Omental fat pad (tissue), 4 donors: ENCODE data around the gene SLC9A9. TPM values are rescaled to one million over a fixed set of nuclear protein-coding genes. Genes with fewer than 3 reads are reported as not detected.
A peak's percentile ranks its signal among the peaks of the same experiment; 100 is the strongest.

Experiments
- ATAC-seq: fragments of 150-250 bp; one replicate; pipeline ENCODE4 v1.9.1; 2016; ENCODE audit warnings: mild to moderate bottlenecking, moderate library complexity; ENCODE audit not compliant: low FRiP score
- DNase-seq: peaks from one replicate; pipeline ENCODE4 v3.0.0-alpha.2; 2019; ENCODE audit warnings: low spot score
- total RNA-seq, 4 donors: library from RNA; depleted of rRNA; stranded (reverse); fragments of >200 nt; gene quantifications; one replicate each; pipeline ENCODE4 v1.1.0, GENCODE V29; 2016
- TF ChIP-seq, protein P1 (sequence below), 3 donors: fragments of 450-650 bp; IDR thresholded peaks; one replicate each; pipeline ENCODE4 v1.5.1; 2016 to 2017; ENCODE audit warnings: antibody characterized with exemption in 3 of 3, mild to moderate bottlenecking in 3 of 3, moderate library complexity in 2 of 3

SLC9A9 gene
- total RNA-seq, 4 donors from 2014 or later: 15.5 to 39.6 (median 26.9) TPM

DNA sequence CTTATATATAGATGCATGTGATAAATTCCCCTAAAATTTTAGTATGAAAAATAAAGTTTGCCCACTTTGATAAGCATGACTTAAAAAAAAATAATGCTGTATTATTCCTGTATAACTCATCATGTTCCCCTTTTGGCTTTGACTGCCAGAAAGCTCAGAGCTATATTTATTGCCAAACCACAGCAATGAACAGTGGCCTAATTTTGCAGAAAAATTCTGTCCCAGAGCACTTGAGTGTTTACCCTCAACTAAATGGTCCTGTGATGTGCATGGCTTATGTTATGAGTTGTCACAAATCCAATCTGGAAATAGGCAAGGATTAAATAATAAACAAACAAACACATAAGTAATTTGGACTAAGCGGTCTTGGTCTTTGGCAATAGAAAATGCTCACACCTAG lies 276.7 kb downstream of the SLC9A9 start:
- DNase-seq (no peak), ATAC-seq (no peak)
- TF ChIP-seq, protein P1, sequence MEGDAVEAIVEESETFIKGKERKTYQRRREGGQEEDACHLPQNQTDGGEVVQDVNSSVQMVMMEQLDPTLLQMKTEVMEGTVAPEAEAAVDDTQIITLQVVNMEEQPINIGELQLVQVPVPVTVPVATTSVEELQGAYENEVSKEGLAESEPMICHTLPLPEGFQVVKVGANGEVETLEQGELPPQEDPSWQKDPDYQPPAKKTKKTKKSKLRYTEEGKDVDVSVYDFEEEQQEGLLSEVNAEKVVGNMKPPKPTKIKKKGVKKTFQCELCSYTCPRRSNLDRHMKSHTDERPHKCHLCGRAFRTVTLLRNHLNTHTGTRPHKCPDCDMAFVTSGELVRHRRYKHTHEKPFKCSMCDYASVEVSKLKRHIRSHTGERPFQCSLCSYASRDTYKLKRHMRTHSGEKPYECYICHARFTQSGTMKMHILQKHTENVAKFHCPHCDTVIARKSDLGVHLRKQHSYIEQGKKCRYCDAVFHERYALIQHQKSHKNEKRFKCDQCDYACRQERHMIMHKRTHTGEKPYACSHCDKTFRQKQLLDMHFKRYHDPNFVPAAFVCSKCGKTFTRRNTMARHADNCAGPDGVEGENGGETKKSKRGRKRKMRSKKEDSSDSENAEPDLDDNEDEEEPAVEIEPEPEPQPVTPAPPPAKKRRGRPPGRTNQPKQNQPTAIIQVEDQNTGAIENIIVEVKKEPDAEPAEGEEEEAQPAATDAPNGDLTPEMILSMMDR (IDR thresholded peaks at IDR 0.05): no peak

DNA sequence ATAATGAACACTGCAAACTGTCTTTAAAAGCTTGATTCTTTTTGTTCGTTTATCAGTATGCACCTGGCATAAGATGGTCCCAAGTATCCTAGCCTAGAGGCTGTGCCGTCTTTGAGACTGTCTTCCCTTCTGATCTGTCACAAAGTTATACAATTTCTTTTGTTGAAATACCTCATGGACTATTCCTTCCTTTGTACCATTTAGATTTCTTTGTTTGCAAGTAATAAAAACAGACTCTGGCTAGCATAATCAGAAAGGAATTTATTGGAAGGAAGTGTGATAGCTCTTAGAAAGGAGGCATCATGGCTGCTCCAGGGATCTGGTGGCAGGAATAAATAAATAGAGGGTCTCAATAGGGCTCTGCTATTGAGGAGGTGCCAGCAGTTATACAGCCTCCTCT lies 280.4 kb downstream of the SLC9A9 start:
- ATAC-seq (no peak), DNase-seq (no peak)
- TF ChIP-seq, protein P1 (IDR thresholded peaks at IDR 0.05): no peak

DNA sequence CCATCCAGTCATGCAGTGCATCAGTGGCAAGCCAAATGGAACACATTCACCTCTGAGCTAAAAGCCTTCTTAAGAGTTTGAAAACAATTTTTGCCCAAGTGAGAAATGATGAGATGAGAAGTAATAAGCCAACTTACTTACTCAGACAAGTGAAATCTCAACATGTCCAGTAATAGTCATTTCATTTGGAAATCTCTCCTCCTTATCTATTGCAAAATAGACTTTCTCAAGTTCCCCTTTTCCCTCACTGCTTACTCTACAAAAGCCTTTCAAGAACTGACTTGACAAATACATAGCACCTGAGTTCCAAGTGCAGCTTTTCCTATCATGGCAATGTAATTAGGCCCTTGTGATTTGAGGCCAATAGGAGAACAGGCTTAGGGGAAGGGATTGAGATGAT lies 282.3 kb downstream of the SLC9A9 start:
- TF ChIP-seq, protein P1 (IDR thresholded peaks at IDR 0.05): no peak
- ATAC-seq (peak; percentile 94), DNase-seq (no peak)

DNA sequence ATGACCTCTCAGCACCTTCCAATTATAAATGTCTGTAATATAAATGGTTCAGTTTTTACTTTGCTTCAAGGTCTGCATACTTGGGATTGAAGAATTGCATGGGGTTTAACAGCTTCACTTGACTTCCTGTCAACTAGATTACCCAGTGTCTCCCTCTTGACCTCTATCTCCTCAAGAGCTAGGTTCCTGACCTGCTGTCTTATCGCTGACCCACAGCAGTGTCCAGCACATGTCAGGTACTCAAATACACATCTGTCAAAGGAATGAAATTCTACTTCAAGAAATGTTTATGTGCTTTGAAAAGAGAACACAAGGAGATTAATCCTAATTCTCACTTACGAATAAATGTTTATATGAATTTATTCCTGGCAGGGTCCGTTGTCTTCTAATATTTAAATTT lies 284.5 kb downstream of the SLC9A9 start:
- no peak for ATAC-seq
- no peak for DNase-seq
- TF ChIP-seq, protein P1 (IDR thresholded peaks at IDR 0.05): no peak

DNA sequence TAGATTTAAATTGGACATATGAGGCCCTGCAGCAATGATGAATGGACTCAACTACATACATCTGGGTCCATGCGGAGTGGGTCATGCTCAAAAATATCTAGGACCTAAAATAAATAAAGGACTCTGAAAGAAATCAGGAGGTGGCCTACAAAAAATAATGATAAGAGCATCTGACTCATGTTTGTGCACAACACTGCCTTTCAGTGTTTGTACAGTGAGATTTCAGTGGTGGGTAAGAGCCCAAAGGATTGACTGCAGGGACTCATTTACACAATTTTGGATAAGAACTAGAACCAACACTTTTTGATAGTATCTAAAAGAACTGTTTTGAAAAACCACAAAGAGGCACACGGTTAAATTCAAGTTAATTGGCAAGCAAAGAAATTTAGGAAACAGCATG lies 285.5 kb downstream of the SLC9A9 start:
- no peak for DNase-seq
- ATAC-seq: no peak
- TF ChIP-seq, protein P1 (IDR thresholded peaks at IDR 0.05): no peak

DNA sequence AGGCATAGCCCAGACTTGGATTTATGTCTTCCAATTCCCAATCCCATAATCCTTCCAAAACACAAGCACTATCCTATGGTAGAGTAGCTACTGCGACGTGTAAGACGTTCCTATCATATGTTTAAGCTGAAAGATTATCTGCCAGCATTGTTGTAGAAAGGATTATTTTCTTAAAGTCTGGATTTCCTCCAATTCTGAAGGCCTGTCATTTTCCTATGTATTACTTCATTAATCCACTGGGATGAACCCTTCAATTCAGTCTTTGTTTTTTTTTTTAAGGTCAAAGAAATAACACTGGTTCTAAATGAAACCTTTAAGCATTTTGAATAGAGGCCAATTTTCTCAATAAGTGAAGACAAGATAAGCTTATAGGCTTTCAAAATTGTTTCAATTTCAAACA lies 289.0 kb downstream of the SLC9A9 start:
- no peak for DNase-seq
- TF ChIP-seq, protein P1 (IDR thresholded peaks at IDR 0.05): no peak
- no peak for ATAC-seq

DNA sequence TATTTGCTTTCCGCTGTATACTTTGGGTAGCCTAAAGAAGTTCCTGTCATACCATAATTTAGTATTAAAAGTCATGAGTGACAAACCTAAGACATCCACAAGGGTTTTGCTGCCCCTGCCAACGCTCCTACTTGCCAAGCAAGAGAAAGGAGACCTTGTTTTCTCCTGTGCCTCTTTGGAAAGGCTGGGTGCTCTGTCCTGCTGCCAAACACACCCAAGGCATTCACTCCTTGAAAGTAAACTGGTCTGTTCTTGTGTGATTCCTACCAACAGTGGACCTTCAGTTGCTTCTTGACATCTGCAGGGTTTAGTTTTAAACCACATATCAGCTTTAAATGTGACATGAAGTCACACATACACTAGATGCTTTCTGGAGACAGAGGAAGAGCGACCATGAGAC lies 295.4 kb downstream of the SLC9A9 start:
- no peak for DNase-seq
- no peak for ATAC-seq
- TF ChIP-seq, protein P1 (IDR thresholded peaks at IDR 0.05): no peak
